SK-N-SH treated with all-trans-retinoic acid at 6 μM for 48 hours (cell line): ENCODE data around the gene STK32B.

Experiments used
- ATAC-seq: fragments of 200-7000 bp; cut with Tn5 transposase; 3 replicates; pipeline ENCODE4 v1.9.1; 2020; ENCODE audit warnings: mild to moderate bottlenecking, moderate library complexity
- ARNTL ChIP-seq: fragments of 450-650 bp; formaldehyde crosslinking; IDR thresholded peaks from 2 replicates; pipeline ENCODE4 v1.5.0; 2020; ENCODE audit warnings: low read depth, mild to moderate bottlenecking, moderate library complexity, borderline replicate concordance
- BACH2 ChIP-seq: fragments of 250-450 bp; sonication (Bioruptor Pico); IDR thresholded peaks from 2 replicates; pipeline ENCODE4 v1.9.0; 2021; ENCODE audit warnings: mild to moderate bottlenecking, borderline replicate concordance
- CSDC2 ChIP-seq: fragments of 250-450 bp; sonication (Bioruptor Pico); IDR thresholded peaks from 2 replicates; pipeline ENCODE4 v1.5.0; 2020; ENCODE audit warnings: mild to moderate bottlenecking, moderate library complexity
- ESRRG ChIP-seq: fragments of 250-450 bp; sonication (Bioruptor Pico); IDR thresholded peaks from 2 replicates; pipeline ENCODE4 v1.6.1; 2021; ENCODE audit warnings: mild to moderate bottlenecking
- GLIS3 ChIP-seq: fragments of 250-450 bp; sonication (Bioruptor Pico); IDR thresholded peaks from 2 replicates; pipeline ENCODE4 v1.5.0; 2020; ENCODE audit warnings: mild to moderate bottlenecking, moderate library complexity
- ISL1 ChIP-seq: fragments of 250-450 bp; sonication (Bioruptor Pico); IDR thresholded peaks from 2 replicates; pipeline ENCODE4 v2.1.2; 2022; ENCODE audit warnings: mild to moderate bottlenecking, moderate library complexity
- OSR1 ChIP-seq: fragments of 250-450 bp; sonication (Bioruptor Pico); IDR thresholded peaks from 2 replicates; pipeline ENCODE4 v1.8.0; 2022; ENCODE audit warnings: moderate library complexity, mild to moderate bottlenecking, inconsistent platforms
- PPARA ChIP-seq: fragments of 250-450 bp; sonication (Bioruptor Pico); IDR thresholded peaks from 2 replicates; pipeline ENCODE4 v1.5.0; 2020; ENCODE audit warnings: mild to moderate bottlenecking, borderline replicate concordance
- SNAI2 ChIP-seq: fragments of 250-450 bp; sonication (Bioruptor Pico); IDR thresholded peaks from 2 replicates; pipeline ENCODE4 v1.5.0; 2020; ENCODE audit warnings: mild to moderate bottlenecking, moderate library complexity
- TOX ChIP-seq: fragments of 250-450 bp; sonication (Bioruptor Pico); IDR thresholded peaks from 2 replicates; pipeline ENCODE4 v1.8.0; 2021; ENCODE audit warnings: mild to moderate bottlenecking, moderate library complexity, borderline replicate concordance
- ZC3H10 ChIP-seq: fragments of 250-450 bp; sonication (Bioruptor Pico); IDR thresholded peaks from 2 replicates; pipeline ENCODE4 v1.5.1; 2021; ENCODE audit warnings: mild to moderate bottlenecking, moderate library complexity
- ZFP30 ChIP-seq: fragments of 450-650 bp; formaldehyde crosslinking; IDR thresholded peaks from 2 replicates; pipeline ENCODE4 v1.5.0; 2022; ENCODE audit warnings: mild to moderate bottlenecking, moderate library complexity
- ZNF70 ChIP-seq: fragments of 450-650 bp; formaldehyde crosslinking; IDR thresholded peaks from 2 replicates; pipeline ENCODE4 v1.5.0; 2020; ENCODE audit warnings: mild to moderate bottlenecking, moderate library complexity
- ZNF8 ChIP-seq: fragments of 450-650 bp; formaldehyde crosslinking; IDR thresholded peaks from 2 replicates; pipeline ENCODE4 v1.5.0; 2020; ENCODE audit warnings: mild to moderate bottlenecking, moderate library complexity
- TF ChIP-seq, protein P1 (sequence below): fragments of 250-450 bp; sonication (Bioruptor Pico); IDR thresholded peaks from 2 replicates; pipeline ENCODE4 v1.8.0; 2020; ENCODE audit warnings: mild to moderate bottlenecking, moderate library complexity, borderline replicate concordance
- TF ChIP-seq, protein P2 (sequence below): fragments of 250-450 bp; sonication (Bioruptor Pico); IDR thresholded peaks from 2 replicates; pipeline ENCODE4 v1.8.0; 2021; ENCODE audit warnings: low read depth, mild to moderate bottlenecking, moderate library complexity, borderline replicate concordance
- TF ChIP-seq, protein P3 (sequence below): fragments of 250-450 bp; sonication (Bioruptor Pico); IDR thresholded peaks from 2 replicates; pipeline ENCODE4 v1.5.1; 2021; ENCODE audit warnings: mild to moderate bottlenecking, moderate library complexity
- TF ChIP-seq, protein P4 (sequence below): fragments of 250-450 bp; sonication (Bioruptor Pico); IDR thresholded peaks from 2 replicates; pipeline ENCODE4 v1.5.0; 2020; ENCODE audit warnings: mild to moderate bottlenecking, moderate library complexity

The STK32B gene

DNA sequence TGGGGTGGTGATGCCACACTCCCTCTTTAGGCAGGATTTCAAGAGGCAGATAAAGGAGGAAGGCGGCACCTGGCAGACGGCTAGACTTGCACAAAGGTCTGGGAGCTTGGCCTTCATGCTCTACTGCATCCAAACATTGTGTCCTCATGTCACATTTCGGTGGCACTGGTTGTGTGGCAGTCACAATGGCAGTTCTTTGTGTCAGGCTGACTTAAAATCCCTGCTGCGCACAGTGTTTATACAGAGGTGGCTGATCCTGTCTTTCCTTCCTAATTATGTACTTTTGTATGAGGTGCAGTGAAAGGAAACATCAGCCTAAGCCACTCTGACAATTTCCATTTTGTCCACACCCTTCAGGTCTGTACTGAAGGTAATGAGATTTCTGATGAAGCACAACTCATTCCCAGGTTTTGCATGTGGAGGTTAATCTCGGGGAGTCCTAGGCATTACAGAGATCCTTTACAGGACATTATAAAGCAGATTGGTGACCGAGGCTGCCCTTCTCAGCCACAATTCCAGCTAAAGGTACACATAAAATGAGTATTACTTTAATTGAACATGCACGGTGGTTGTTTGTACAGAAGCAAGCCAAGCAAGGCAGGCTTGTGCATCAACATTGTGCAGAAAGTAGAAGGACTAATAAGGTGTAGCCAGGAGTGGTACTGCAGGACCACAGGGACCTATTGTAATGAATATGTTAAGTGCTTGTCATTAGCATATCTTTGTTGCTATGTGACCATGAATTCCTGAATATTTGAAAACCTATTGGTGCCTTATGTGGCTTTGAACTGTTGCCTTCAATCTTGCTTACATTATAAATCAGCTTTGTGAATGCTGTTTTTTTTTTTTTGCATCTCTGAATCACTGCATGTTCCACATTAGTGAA is 147.6 kb downstream of the STK32B start (continued):
- TF ChIP-seq, protein P1, sequence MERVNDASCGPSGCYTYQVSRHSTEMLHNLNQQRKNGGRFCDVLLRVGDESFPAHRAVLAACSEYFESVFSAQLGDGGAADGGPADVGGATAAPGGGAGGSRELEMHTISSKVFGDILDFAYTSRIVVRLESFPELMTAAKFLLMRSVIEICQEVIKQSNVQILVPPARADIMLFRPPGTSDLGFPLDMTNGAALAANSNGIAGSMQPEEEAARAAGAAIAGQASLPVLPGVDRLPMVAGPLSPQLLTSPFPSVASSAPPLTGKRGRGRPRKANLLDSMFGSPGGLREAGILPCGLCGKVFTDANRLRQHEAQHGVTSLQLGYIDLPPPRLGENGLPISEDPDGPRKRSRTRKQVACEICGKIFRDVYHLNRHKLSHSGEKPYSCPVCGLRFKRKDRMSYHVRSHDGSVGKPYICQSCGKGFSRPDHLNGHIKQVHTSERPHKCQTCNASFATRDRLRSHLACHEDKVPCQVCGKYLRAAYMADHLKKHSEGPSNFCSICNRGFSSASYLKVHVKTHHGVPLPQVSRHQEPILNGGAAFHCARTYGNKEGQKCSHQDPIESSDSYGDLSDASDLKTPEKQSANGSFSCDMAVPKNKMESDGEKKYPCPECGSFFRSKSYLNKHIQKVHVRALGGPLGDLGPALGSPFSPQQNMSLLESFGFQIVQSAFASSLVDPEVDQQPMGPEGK (CRISPR knock-in tag) = no peak
- no peak for TF ChIP-seq ZFP30
- TF ChIP-seq, protein P2, sequence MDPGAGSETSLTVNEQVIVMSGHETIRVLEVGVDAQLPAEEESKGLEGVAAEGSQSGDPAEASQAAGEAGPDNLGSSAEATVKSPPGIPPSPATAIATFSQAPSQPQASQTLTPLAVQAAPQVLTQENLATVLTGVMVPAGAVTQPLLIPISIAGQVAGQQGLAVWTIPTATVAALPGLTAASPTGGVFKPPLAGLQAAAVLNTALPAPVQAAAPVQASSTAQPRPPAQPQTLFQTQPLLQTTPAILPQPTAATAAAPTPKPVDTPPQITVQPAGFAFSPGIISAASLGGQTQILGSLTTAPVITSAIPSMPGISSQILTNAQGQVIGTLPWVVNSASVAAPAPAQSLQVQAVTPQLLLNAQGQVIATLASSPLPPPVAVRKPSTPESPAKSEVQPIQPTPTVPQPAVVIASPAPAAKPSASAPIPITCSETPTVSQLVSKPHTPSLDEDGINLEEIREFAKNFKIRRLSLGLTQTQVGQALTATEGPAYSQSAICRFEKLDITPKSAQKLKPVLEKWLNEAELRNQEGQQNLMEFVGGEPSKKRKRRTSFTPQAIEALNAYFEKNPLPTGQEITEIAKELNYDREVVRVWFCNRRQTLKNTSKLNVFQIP (CRISPR knock-in tag) = no peak
- no peak for TF ChIP-seq SNAI2 (CRISPR knock-in tag)
- no peak for TF ChIP-seq ZC3H10 (CRISPR knock-in tag)
- TF ChIP-seq, protein P3, sequence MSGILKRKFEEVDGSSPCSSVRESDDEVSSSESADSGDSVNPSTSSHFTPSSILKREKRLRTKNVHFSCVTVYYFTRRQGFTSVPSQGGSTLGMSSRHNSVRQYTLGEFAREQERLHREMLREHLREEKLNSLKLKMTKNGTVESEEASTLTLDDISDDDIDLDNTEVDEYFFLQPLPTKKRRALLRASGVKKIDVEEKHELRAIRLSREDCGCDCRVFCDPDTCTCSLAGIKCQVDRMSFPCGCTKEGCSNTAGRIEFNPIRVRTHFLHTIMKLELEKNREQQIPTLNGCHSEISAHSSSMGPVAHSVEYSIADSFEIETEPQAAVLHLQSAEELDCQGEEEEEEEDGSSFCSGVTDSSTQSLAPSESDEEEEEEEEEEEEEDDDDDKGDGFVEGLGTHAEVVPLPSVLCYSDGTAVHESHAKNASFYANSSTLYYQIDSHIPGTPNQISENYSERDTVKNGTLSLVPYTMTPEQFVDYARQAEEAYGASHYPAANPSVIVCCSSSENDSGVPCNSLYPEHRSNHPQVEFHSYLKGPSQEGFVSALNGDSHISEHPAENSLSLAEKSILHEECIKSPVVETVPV (CRISPR knock-in tag) = no peak

DNA sequence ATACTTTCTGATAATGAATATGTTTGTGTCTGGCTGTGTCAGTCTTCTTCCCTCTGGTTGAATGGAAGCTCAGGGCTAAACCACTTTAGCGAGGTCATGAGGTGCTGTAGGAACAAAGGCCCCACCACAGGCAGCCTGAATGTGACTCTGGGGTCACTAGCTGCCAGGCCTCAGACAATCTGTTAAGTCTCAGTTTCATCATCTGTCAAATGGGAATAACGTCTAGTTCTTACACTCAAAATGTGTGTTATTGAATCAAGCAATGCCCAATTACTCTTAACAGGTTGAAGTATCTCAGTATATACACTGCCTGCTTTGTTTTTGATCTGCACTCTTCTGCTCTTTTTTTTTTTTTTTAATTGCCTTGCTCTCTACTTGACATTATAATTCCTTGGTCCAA is 148.6 kb downstream of the STK32B start:
- TF ChIP-seq BACH2 (CRISPR knock-in tag) = no peak
- no peak for ATAC-seq

DNA sequence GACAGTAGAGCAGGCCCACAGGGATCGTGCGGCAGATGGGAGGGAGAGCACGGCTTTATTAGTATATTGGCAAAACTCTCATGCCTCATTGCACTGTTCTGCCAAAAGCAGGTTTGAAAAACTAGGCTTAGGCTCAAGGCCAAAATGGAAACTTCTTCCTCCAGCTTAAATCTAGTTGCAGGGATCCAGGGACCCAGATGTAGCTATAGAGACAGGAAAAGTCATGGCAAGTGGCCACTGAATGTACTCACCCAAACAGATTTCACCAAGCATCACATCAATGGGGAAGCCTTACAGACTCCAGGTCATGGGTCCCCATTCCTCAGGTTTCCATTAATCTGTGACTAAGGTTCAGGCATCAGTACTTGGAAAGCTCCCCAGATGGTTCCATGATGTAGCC is 149.2 kb downstream of the STK32B start:
- TF ChIP-seq ARNTL (no peak), SNAI2 (CRISPR knock-in tag) (no peak), ZNF70 (CRISPR knock-in tag) (no peak), CSDC2 (CRISPR knock-in tag) (no peak), ZNF8 (CRISPR knock-in tag) (no peak), ZFP30 (no peak)
- TF ChIP-seq, protein P1 (CRISPR knock-in tag) = no peak
- ATAC-seq = no peak

DNA sequence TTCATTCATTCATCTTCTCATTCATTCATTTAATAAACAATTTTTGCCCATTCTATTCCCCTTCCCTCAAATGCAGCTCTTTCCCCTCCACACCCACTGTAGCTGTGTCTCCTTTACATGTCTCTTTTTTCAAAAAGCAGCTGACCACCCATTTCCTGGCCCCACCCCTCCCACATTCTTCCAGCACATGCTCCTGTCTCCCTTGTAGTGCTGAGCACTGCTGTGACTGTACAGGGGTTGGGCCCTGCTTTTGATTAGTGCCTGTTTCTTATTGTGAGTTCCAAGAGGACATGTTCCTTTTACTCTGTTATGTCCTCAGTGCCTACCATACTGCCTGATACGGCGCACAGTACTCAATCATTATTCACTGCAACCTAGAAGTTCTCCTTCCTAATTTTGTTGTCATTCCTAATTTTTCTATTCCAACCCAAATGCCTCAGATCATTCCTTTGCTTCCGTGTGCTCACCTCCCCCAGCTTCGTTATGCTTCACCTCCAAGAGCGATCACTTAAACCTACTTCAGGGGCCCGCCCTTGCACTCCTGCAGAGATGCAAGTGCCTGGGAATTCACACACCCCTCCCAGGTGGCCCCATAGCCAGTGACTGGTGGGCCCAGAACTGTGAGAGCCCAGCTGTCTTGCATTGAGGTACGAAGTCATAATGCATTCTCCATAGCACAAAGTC is 152.2 kb downstream of the STK32B start:
- TF ChIP-seq GLIS3 (CRISPR knock-in tag) (no peak), CSDC2 (CRISPR knock-in tag) (no peak), PPARA (CRISPR knock-in tag) (no peak), SNAI2 (CRISPR knock-in tag) (no peak), OSR1 (CRISPR knock-in tag) (no peak), TOX (CRISPR knock-in tag) (no peak)
- TF ChIP-seq, protein P2 (CRISPR knock-in tag) = no peak
- ATAC-seq = no peak

DNA sequence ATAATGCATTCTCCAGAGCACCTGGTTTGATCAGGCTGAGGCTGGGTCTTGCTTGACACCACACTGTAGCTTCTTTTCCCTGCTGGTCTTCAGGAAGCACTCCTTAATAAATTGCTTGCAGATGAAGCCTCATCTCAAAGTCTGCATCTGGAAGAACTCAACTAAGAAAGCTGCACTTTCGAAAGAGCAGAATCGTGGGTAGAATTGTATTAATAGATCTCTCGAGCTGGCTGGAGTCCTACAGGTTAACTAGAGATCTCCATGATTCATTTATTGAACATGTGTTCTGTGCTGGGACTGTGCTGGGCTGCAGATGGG is 152.7 kb downstream of the STK32B start:
- no peak for ATAC-seq
- TF ChIP-seq BACH2 (CRISPR knock-in tag) (no peak), ISL1 (CRISPR knock-in tag) (no peak), ZFP30 (no peak), ESRRG (CRISPR knock-in tag) (no peak), ARNTL (no peak), ZNF70 (CRISPR knock-in tag) (no peak)
- TF ChIP-seq, protein P3 (CRISPR knock-in tag) = no peak
- TF ChIP-seq, protein P4, sequence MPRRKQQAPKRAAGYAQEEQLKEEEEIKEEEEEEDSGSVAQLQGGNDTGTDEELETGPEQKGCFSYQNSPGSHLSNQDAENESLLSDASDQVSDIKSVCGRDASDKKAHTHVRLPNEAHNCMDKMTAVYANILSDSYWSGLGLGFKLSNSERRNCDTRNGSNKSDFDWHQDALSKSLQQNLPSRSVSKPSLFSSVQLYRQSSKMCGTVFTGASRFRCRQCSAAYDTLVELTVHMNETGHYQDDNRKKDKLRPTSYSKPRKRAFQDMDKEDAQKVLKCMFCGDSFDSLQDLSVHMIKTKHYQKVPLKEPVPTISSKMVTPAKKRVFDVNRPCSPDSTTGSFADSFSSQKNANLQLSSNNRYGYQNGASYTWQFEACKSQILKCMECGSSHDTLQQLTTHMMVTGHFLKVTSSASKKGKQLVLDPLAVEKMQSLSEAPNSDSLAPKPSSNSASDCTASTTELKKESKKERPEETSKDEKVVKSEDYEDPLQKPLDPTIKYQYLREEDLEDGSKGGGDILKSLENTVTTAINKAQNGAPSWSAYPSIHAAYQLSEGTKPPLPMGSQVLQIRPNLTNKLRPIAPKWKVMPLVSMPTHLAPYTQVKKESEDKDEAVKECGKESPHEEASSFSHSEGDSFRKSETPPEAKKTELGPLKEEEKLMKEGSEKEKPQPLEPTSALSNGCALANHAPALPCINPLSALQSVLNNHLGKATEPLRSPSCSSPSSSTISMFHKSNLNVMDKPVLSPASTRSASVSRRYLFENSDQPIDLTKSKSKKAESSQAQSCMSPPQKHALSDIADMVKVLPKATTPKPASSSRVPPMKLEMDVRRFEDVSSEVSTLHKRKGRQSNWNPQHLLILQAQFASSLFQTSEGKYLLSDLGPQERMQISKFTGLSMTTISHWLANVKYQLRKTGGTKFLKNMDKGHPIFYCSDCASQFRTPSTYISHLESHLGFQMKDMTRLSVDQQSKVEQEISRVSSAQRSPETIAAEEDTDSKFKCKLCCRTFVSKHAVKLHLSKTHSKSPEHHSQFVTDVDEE (CRISPR knock-in tag) = no peak
- TF ChIP-seq, all 23 proteins: peak for 0
